Heart right ventricle (tissue), 16 donors: ENCODE data around the gene ASB2. TPM values are rescaled to one million over a fixed set of nuclear protein-coding genes. Genes with fewer than 3 reads are reported as not detected.

Source experiments
- ATAC-seq, 8 donors: fragments of 200-7000 bp; cut with Tn5 transposase; one replicate each; pipeline ENCODE4 v1.9.1; 2020; ENCODE audit warnings: mild to moderate bottlenecking in 8 of 8, moderate library complexity in 8 of 8, moderate number of reproducible peaks in 1 of 8
- DNase-seq, 2 donors: peaks; one replicate each; pipeline ENCODE4 v3.0.0-alpha.2; 2020
- H3K27ac ChIP-seq, 10 donors: fragments of 200-600 bp; sonication (generic) in 2 of 10; one replicate each; pipeline versions ENCODE4 v1.5.0 to v1.8.0; 2020 to 2022; ENCODE audit warnings: mild to moderate bottlenecking in 3 of 10
- H3K27me3 ChIP-seq, 7 donors: fragments of 200-600 bp; one replicate each; pipeline ENCODE4 v1.8.0; 2021 to 2022; ENCODE audit warnings: mild to moderate bottlenecking in 2 of 7
- H3K36me3 ChIP-seq, 9 donors: fragments of 200-600 bp; sonication (generic) in 1 of 9; one replicate each; pipeline versions ENCODE4 v1.5.0 to v1.8.0; 2020 to 2022; ENCODE audit warnings: mild to moderate bottlenecking in 2 of 9
- H3K4me1 ChIP-seq, 9 donors: fragments of 200-600 bp; sonication (generic) in 1 of 9; one replicate each; pipeline versions ENCODE4 v1.5.0 to v1.8.0; 2020 to 2022; ENCODE audit warnings: mild to moderate bottlenecking in 4 of 9
- H3K4me3 ChIP-seq, 10 donors: fragments of 200-600 bp; sonication (generic) in 2 of 10; one replicate each; pipeline versions ENCODE4 v1.5.0 to v1.8.0; 2020 to 2022; ENCODE audit warnings: mild to moderate bottlenecking in 7 of 10, moderate library complexity in 2 of 10
- H3K9me3 ChIP-seq, 11 donors: fragments of 200-600 bp in 10 of 11; sonication (generic) in 2 of 11; one replicate each; pipeline versions ENCODE4 v1.5.0 to v1.8.0; 2013 to 2022; ENCODE audit warnings: mild to moderate bottlenecking in 2 of 11, control low read depth in 1 of 11, moderate library complexity in 1 of 11
- CTCF ChIP-seq, 9 donors: fragments of 200-600 bp; sonication (generic) in 2 of 9; IDR thresholded peaks; one replicate each; pipeline versions ENCODE4 v1.5.0 to v1.8.0; 2021 to 2022; ENCODE audit warnings: antibody characterized with exemption in 9 of 9, mild to moderate bottlenecking in 5 of 9, moderate library complexity in 1 of 9
- WGBS, 2 donors: extraction: QIAGEN DNeasy Blood & Tissue Kit; methylation state at CpG; one replicate each; pipeline ENCODE4 v1.1.7; 2013; ENCODE audit warnings: inconsistent platforms in 1 of 2; 5-methylcytosine and 5-hydroxymethylcytosine counted together
- intact Hi-C, 10 donors: fragments of 100-400 bp; cut with DNase I; formaldehyde crosslinking; loops; one replicate each; pipeline versions ENCODE4 v1.11.1 to v1.14.2; 2022
- polyA plus RNA-seq, 2 donors: library from polyadenylated mRNA; stranded (reverse); fragments of 200-250 nt; gene quantifications; one replicate each; pipeline ENCODE4 v1.2.3, GENCODE V29; 2013
- total RNA-seq, 10 donors: library from RNA; stranded (reverse); fragmentation: NEBNext Ultra II Directional in 3 of 10; extraction: Animal tissue kit (Norgen Biotek cat#: 25700) in 3 of 10; gene quantifications; one replicate each; pipeline versions ENCODE4 v1.2.1 to v1.2.4, GENCODE V29; 2021 to 2023
- donor health status: Arrhythmogenic right ventricular cardiomyopathy.
- donor health status: ischemic (EF 13 %, LVEDD 7.1; RV severe dilation, severe dysfunction).
- donor health status: healthy with polysubstance abuse.
- donor health status: DM: no; HTN: yes; CAD: no.
- donor health status: DM: no; HTN: no; CAD: no.
- donor health status: ischemic (EF 25% LVEDD 6.9; RV normal size, moderate dysfunction).
- donor health status: ischemic (EF 25% LVEDD 5.7; RV mildly dilated, moderate dysfunction).
- donor health status: healthy.
- donor health status: DM: yes; HTN: yes; CAD: no.
- donor health status: Ischemic cardiomyopathy.
- donor health status: ischemic (EF 35%, LVEDD 5.7; RV mildly dilated, moderate dysfunction).
- donor health status: nonischemic (EF 11% LVEDD 7.7; RV severe dilation, severe dysfunction).
- donor health status: DM: yes; HTN: yes; CAD: no.
- donor health status: PGD.
- donor health status: ischemic (EF 29% LVEDD 5.4; RV normal size, mild dysfunction).
- donor health status: nonischemic (EF 23%, LVEDD 6.1; RV moderate dilation, normal function).

Gene ASB2
- total and polyA plus RNA-seq, 12 donors, result 19.6 to 374 (median 168) TPM

GRCh38 chr14:94008234-94008633 lies 31.9 kb upstream of the ASB2 start:
- intact Hi-C loops, result loop anchor here in 2 of 10 donors (10.0 kb wide), 1 partner anchor 353 kb away; no protein-coding TSS in a partner anchor
- H3K27ac ChIP-seq, result no peak overlapping the region
- TF ChIP-seq CTCF (IDR thresholded peaks at IDR 0.05), result no peak
- peaks cover 0 to 6% (median 0%) of the 10 kb centered on the region in 9 donors for H3K4me1 ChIP-seq
- H3K9me3 ChIP-seq, result no peaks in the 10 kb centered on the region
- peaks cover 0 to 18% (median 0%) of the 10 kb centered on the region in 7 donors for H3K27me3 ChIP-seq
- WGBS, 2 donors, result 69 to 87% methylated on average over 3 of the region's 3 CpGs
- DNase-seq, result no peak
- ATAC-seq, result no peak
- no peak overlapping the region for H3K4me3 ChIP-seq
- no peaks in the 10 kb centered on the region for H3K36me3 ChIP-seq

GRCh38 chr14:94005324-94006073 lies 29.1 kb upstream of the ASB2 start:
- TF ChIP-seq CTCF (IDR thresholded peaks at IDR 0.05), result peak in 5 of 9 donors; percentile 24 to 49 (median 38)
- Histone ChIP-seq H3K4me1 (peaks cover 0 to 11% (median 0%) of the 10 kb centered on the region in 9 donors), H3K9me3 (no peaks in the 10 kb centered on the region), H3K27me3 (peaks cover 0 to 23% (median 0%) of the 10 kb centered on the region in 7 donors), H3K27ac (no peak overlapping the region), H3K36me3 (no peaks in the 10 kb centered on the region), H3K4me3 (no peak overlapping the region)
- 51 to 52% methylated on average over 14 of the region's 14 CpGs for WGBS, 2 donors
- intact Hi-C loops, result loop anchor here in 2 of 10 donors (10.0 kb wide), 1 partner anchor 351 kb away; no protein-coding TSS in a partner anchor
- DNase-seq (no peak), ATAC-seq (no peak)

GRCh38 chr14:94004015-94004414 lies 27.6 kb upstream of the ASB2 start:
- intact Hi-C loops, result loop anchor here in 5 of 10 donors (5.0 to 10.0 kb wide), 4 partner anchors 47 to 352 kb away; no protein-coding TSS in a partner anchor
- Histone ChIP-seq H3K27ac (no peak overlapping the region), H3K27me3 (peaks cover 0 to 22% (median 0%) of the 10 kb centered on the region in 7 donors), H3K36me3 (no peaks in the 10 kb centered on the region), H3K4me1 (peaks cover 0 to 15% (median 5%) of the 10 kb centered on the region in 9 donors), H3K9me3 (no peaks in the 10 kb centered on the region), H3K4me3 (no peak overlapping the region)
- TF ChIP-seq CTCF (IDR thresholded peaks at IDR 0.05), result no peak
- DNase-seq (no peak), ATAC-seq (no peak)
- 75 to 80% methylated on average over 8 of the region's 8 CpGs for WGBS, 2 donors

- H3K36me3 ChIP-seq, result no peaks in the 10 kb centered on the region
- H3K27me3 ChIP-seq, result peaks cover 0 to 22% (median 0%) of the 10 kb centered on the region in 7 donors
- WGBS, 2 donors, result 77 to 78% methylated on average over 4 of the region's 4 CpGs
- H3K4me3 ChIP-seq, result no peak overlapping the region
- no peak for DNase-seq
- intact Hi-C loops, result loop anchor here in 6 of 10 donors (2.0 to 10.0 kb wide), 6 partner anchors 46 to 351 kb away; no protein-coding TSS in a partner anchor
- H3K4me1 ChIP-seq, result peaks cover 0 to 21% (median 9%) of the 10 kb centered on the region in 9 donors
- TF ChIP-seq CTCF (IDR thresholded peaks at IDR 0.05), result no peak
- H3K27ac ChIP-seq, result no peak overlapping the region
- H3K9me3 ChIP-seq, result no peaks in the 10 kb centered on the region
- ATAC-seq, result no peak
Measured at GRCh38 chr14:94003397-94003796, 27.0 kb upstream of the ASB2 start.
